Neural cell (in vitro differentiated cells): ENCODE data around the gene EYA3.

Experiments
- CTCF ChIP-seq: fragments of 450-650 bp; IDR thresholded peaks from 2 replicates; pipeline ENCODE4 v1.5.1; 2014; ENCODE audit warnings: antibody characterized with exemption, mild to moderate bottlenecking, moderate library complexity; ENCODE audit not compliant: poor library complexity, severe bottlenecking
- EP300 ChIP-seq: fragments of 450-650 bp; conservative IDR thresholded peaks from 2 replicates; pipeline ENCODE4 v1.6.1; 2014; ENCODE audit warnings: antibody characterized with exemption, mild to moderate bottlenecking, moderate library complexity; ENCODE audit not compliant: poor library complexity, severe bottlenecking
- EZH2 ChIP-seq: fragments of 200-600, 300-800 bp; shearing (Covaris generic), sonication (generic); IDR thresholded peaks from 2 replicates; pipeline ENCODE4 v1.6.1; 2014; ENCODE audit warnings: antibody characterized with exemption, low read length, borderline replicate concordance, mild to moderate bottlenecking; ENCODE audit not compliant: insufficient read depth, poor library complexity, severe bottlenecking
- POLR2AphosphoS5 ChIP-seq: IDR thresholded peaks from 2 replicates; pipeline ENCODE4 v1.6.1; 2012
- RAD21 ChIP-seq: fragments of 450-650 bp; conservative IDR thresholded peaks from 2 replicates; pipeline ENCODE4 v1.6.1; 2014; ENCODE audit warnings: antibody characterized with exemption, mild to moderate bottlenecking, moderate library complexity
- REST ChIP-seq: IDR thresholded peaks from 2 replicates; pipeline ENCODE4 v1.6.1; 2012; ENCODE audit warnings: borderline replicate concordance
- SMC3 ChIP-seq: fragments of 450-650 bp; conservative IDR thresholded peaks from 2 replicates; pipeline ENCODE4 v1.6.1; 2014; ENCODE audit warnings: antibody characterized with exemption, mild to moderate bottlenecking, moderate library complexity; ENCODE audit not compliant: poor library complexity
- TAF1 ChIP-seq: IDR thresholded peaks from 2 replicates; pipeline ENCODE4 v1.6.1; 2012; ENCODE audit warnings: low read depth

- no peak for TF ChIP-seq EZH2
- no peak for TF ChIP-seq CTCF
- TF ChIP-seq POLR2AphosphoS5: no peak
- no peak for TF ChIP-seq REST
- TF ChIP-seq TAF1: no peak
- no peak for TF ChIP-seq RAD21
- no peak for TF ChIP-seq EP300
- no peak for TF ChIP-seq SMC3
Measured at GRCh38 chr1:28083876-28084275, 4.5 kb downstream of the EYA3 start.
